Activated CD4-positive, alpha-beta T cell treated with anti-CD3 and anti-CD28 coated beads for 36 hours (primary cell): ENCODE data around the gene PZP. TPM values are rescaled to one million over a fixed set of nuclear protein-coding genes. Genes with fewer than 3 reads are reported as not detected.
"Not testable (repeated sequence)": the region's sequence is repeated elsewhere in the genome, so short reads cannot be mapped to it uniquely, and the experiment has no call there.

Experiments used
- ATAC-seq: fragments of 200-7000 bp; cut with Tn5 transposase; one replicate; pipeline ENCODE4 v1.10.0; 2021; ENCODE audit warnings: mild to moderate bottlenecking, moderate library complexity
- CTCF ChIA-PET: fragments of 350-600 bp; sonication (Branson Sonifier 250); formaldehyde crosslinking; loops from one replicate; lab custom pipeline; 2021; ENCODE audit warnings: antibody characterized with exemption; lab: Charles Lee
- POLR2A ChIA-PET: fragments of 350-600 bp; sonication (Branson Sonifier 250); formaldehyde crosslinking; loops from one replicate; lab custom pipeline; 2021; ENCODE audit warnings: antibody characterized with exemption, inconsistent platforms; lab: Charles Lee
- DNase-seq: peaks from one replicate; pipeline ENCODE4 v3.0.0-alpha.2; 2020
- H3K27ac Mint-ChIP-seq: one replicate; pipeline ENCODE4 v1.8.0; 2021; ENCODE audit warnings: mixed read lengths
- H3K27me3 Mint-ChIP-seq: one replicate; pipeline ENCODE4 v1.8.0; 2021; ENCODE audit warnings: mixed read lengths
- H3K36me3 Mint-ChIP-seq: one replicate; pipeline ENCODE4 v1.8.0; 2021; ENCODE audit warnings: low read depth, mixed read lengths
- H3K4me1 Mint-ChIP-seq: one replicate; pipeline ENCODE4 v1.8.0; 2021; ENCODE audit warnings: mixed read lengths
- H3K4me3 Mint-ChIP-seq: one replicate; pipeline ENCODE4 v1.8.0; 2021; ENCODE audit warnings: mild to moderate bottlenecking, moderate library complexity, mixed read lengths
- H3K9me3 Mint-ChIP-seq: one replicate; pipeline ENCODE4 v1.8.0; 2021; ENCODE audit warnings: low read depth, mixed read lengths
- intact Hi-C, 2 experiments: fragments of 100-400 bp; cut with DNase I in 1 of 2; cut with micrococcal nuclease in 1 of 2; formaldehyde crosslinking; loops; one replicate each; pipeline versions ENCODE4 v1.14.2 to v1.15.1; 2022 to 2024; cut with DNase I, micrococcal nuclease
- total RNA-seq, 2 experiments: library from RNA; stranded (reverse); gene quantifications; one replicate each; pipeline ENCODE4 v1.2.3, GENCODE V29; 2021

PZP gene
- total RNA-seq, 2 experiments from 2014 or later = not detected

DNA sequence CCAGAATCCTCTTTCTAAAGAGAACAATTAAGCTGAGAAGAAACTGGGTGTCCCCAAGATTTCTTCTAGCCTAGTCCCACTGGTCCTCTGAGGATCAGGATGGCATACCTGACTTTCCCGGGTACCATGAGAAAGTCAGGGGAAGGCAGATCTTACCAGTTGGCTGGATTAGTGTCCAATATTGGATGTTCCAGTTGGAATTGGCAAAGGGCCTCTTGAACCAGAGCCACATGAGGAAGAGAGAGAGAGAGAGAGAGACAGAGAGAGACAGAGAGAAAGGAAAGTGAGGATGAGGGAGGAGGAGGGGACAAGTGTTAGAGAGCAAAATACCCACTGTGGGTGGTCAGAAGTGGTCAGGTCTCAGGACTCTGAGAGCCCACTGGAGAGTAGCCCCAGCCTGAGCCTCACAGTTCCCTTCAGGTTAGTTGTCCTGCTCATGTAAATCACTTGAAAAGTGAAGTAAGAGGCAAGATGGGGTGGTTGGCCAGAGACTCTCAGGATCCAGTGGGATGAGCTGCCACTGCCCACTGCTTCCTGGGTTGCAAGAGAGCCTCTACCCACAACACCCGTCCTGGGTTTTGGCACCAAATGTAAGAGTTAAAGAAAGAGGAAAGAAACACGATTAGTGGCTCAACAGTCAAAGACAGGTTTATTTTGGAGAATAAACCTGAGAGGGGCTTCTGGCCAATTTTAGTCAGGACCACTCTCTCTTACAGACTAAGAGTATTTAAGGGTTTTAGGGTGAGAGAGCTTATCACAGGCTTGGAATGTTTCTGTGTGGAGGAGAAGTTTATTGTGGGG, 64.1 kb downstream of the PZP start:
- ChIA-PET CTCF (no interaction called here), POLR2A (no interaction called here)
- H3K27ac Mint-ChIP-seq = no peak overlapping the region
- H3K36me3 Mint-ChIP-seq = peaks cover 7% of the 10 kb centered on the region
- ATAC-seq (no peak), DNase-seq (no peak)
- H3K4me1 Mint-ChIP-seq = peaks cover 12% of the 10 kb centered on the region
- peaks cover 3% of the 10 kb centered on the region for H3K27me3 Mint-ChIP-seq
- intact Hi-C loops = no loop called here
- H3K4me3 Mint-ChIP-seq = no peak overlapping the region
- peaks cover 20% of the 10 kb centered on the region for H3K9me3 Mint-ChIP-seq

DNA sequence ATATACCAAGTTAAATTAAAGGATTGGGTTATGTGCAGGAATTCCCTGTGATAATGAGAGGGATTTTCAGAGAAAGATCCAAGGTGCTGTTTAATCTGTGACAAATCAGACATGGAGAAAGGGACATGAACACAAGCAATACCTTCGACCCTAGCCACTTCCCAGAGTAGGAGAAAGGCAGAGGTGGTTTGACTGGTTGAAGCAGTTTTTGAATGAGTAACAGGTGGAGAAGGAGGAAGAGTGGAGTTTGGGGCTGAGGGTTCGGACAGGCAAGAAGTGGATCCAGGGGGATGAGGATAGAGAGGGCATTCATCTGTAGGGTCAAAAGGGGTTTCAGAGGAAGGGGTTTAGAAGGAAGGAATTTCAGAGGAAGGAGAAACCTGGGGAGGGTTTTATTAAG, 65.1 kb downstream of the PZP start:
- H3K4me1 Mint-ChIP-seq = peaks cover 12% of the 10 kb centered on the region
- H3K27me3 Mint-ChIP-seq = peaks cover 3% of the 10 kb centered on the region
- intact Hi-C loops = no loop called here
- ATAC-seq = no peak
- H3K4me3 Mint-ChIP-seq = no peak overlapping the region
- ChIA-PET CTCF (no interaction called here), POLR2A (no interaction called here)
- peaks cover 20% of the 10 kb centered on the region for H3K9me3 Mint-ChIP-seq
- H3K36me3 Mint-ChIP-seq = peaks cover 7% of the 10 kb centered on the region
- no peak for DNase-seq
- no peak overlapping the region for H3K27ac Mint-ChIP-seq

DNA sequence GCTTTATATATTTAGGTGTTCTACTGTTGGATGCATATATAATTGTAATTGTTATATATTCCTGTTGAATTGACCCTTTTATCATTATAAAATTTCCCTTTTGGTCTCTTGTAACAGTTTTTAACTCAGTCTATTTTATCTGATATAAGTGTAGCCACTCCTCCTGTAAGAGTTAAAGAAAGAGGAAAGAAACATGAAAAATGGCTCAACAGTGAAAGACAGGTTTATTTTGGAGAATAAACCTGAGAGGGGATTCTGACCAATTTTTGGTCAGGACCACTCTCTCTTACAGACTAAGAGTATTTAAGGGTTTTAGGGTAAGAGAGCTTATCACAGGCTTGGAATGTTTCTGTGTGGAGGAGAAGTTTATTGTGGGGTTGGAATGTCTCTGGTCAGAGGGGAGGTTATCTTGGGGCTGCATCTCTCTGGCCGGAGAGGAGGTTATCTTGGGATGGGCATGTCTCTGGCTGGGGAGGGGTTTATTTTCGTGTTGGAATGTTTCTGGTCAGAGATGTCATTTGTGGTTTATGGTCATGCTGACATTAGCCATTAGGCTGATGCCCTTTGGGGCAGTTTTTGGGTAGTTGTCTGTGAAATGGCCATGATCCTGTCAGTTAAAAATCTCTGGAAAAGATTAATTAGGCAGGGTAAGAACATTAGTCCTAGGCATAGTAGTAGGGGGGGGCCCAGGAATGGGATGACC, 68.5 kb downstream of the PZP start:
- H3K27me3 Mint-ChIP-seq, H3K4me3 Mint-ChIP-seq, DNase-seq, POLR2A ChIA-PET, H3K36me3 Mint-ChIP-seq, H3K9me3 Mint-ChIP-seq, CTCF ChIA-PET, H3K4me1 Mint-ChIP-seq, ATAC-seq, intact Hi-C loops, H3K27ac Mint-ChIP-seq: not testable (repeated sequence)

DNA sequence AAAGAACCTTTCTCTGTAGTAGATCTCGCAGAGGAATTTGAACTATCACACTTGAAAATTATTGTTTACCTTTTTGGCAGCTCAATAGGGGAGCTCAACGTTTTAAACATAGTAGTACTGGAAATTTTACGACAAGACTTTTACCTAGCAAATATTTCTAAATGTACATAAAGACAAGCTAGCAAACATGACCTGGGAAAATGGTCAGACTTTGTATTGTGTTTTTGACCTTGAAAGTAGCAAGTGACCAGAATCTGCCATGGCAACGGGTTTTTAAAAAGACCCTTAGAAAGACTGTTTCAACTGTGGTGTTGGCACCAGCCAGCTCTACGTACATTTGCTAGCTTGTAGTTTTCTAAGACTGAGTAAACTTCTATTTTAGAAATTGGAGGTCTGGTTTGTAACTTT, 72.3 kb downstream of the PZP start:
- Mint-ChIP-seq H3K27ac (no peak overlapping the region), H3K27me3 (no peaks in the 10 kb centered on the region), H3K4me1 (no peaks in the 10 kb centered on the region), H3K9me3 (no peaks in the 10 kb centered on the region), H3K36me3 (no peaks in the 10 kb centered on the region), H3K4me3 (no peak overlapping the region)
- ChIA-PET CTCF (interaction anchor here (0.6 to 1.1 kb wide), 4 partner anchors 102 to 591 kb away, joined by 3 read pairs; no protein-coding TSS in a partner anchor), POLR2A (no interaction called here)
- intact Hi-C loops = no loop called here
- ATAC-seq (no peak), DNase-seq (no peak)

DNA sequence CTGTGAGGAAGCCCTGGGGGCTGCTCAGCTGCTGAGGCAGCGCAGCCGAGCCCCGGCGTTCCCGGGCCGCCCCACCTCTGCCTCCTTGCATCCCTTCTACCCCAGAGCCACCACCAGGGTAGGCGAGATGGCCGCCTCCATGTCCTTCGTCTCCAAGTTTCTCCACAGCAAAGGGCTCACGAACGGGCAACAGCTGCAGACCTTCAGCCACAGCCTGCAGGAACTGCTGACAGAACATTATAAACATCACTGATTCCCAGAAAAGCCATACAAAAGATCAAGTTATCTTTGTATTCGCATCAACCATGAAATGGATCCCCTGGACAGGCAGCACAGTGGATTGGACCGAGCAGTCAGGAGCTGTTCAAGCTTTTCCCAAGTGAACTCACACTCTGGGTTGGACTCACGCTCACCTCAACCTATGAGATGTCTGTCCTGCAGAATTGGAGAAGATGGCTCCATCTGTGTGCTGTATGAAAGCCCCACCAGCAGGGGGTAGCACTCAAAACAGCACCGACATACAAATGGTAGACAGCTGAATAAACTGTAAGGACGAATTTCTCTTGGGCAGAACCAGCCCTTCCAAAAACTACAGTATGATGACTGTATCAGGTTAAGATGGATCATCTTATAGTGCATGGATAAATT, 73.1 kb downstream of the PZP start:
- H3K4me3 Mint-ChIP-seq = no peak overlapping the region
- H3K36me3 Mint-ChIP-seq = no peaks in the 10 kb centered on the region
- H3K4me1 Mint-ChIP-seq = no peaks in the 10 kb centered on the region
- H3K27ac Mint-ChIP-seq = no peak overlapping the region
- no peaks in the 10 kb centered on the region for H3K9me3 Mint-ChIP-seq
- ChIA-PET POLR2A (no interaction called here), CTCF (interaction anchor here (0.8 to 1.1 kb wide), 3 partner anchors 103 to 591 kb away, joined by 3 read pairs; no protein-coding TSS in a partner anchor)
- intact Hi-C loops = no loop called here
- no peaks in the 10 kb centered on the region for H3K27me3 Mint-ChIP-seq
- DNase-seq = peak; percentile 41
- no peak for ATAC-seq

DNA sequence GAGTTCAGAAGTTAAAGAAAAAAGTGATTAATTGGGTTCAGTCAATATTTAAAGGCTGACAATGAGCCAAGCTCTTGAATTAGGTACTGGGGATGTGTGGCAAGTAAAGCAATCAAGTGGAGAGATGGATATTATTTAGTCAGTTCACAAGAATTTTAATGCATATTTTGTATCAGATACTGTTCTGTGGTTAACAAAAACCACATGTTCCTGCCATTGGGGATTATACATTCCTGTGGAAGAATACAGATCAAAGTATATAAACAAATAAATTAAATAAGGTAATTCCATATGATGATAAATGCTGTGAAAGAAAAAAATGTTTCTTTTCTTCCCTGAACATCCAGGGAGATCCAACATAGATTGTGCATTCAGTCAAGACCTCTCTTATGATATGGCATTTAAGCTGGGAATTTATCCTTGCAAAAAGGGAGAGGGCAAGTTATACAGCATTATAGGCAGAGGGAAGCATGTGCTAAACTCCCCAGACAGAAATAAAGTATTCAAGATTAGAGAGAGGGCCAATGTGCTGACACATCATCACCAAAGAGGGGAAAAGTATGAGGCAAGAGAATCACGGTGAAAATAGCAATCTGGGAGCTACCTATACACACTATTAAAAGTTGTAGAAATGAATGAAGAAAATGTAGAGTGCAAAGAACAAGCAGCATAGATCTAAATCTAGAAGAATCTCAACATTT, 74.8 kb downstream of the PZP start:
- DNase-seq (no peak), ATAC-seq (no peak)
- H3K4me3 Mint-ChIP-seq = no peak overlapping the region
- no peak overlapping the region for H3K27ac Mint-ChIP-seq
- POLR2A ChIA-PET = no interaction called here
- H3K27me3 Mint-ChIP-seq = no peaks in the 10 kb centered on the region
- H3K36me3 Mint-ChIP-seq = peaks cover 5% of the 10 kb centered on the region
- CTCF ChIA-PET = no interaction called here
- peaks cover 2% of the 10 kb centered on the region for H3K9me3 Mint-ChIP-seq
- H3K4me1 Mint-ChIP-seq = no peaks in the 10 kb centered on the region
- intact Hi-C loops = no loop called here

DNA sequence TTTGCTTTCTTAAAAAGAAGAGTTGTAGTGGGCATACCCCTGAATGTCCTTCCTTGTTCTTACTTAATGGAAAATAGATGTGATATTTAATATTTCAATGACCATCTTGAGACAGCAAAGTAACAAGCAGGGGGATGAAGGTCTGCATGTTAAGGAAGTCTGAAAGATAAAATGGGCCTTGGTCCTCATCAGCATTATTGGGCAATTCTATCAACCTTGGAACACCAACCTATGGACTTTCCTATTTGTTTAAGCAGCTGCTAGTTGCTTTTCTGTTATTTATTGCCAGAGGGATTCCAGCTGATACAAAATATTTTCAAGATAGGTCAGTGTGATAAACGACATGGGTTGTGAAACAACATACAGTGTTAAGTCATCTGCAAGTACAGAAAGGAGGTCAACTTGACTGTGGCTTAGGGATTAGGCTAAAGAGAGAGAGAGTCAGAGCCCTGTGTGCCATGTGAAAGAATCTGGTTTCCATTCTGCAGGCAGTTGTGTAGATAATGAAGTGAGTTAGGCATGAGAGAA, 76.1 kb downstream of the PZP start:
- intact Hi-C loops = no loop called here
- ChIA-PET CTCF (no interaction called here), POLR2A (no interaction called here)
- ATAC-seq (no peak), DNase-seq (no peak)
- peaks cover 5% of the 10 kb centered on the region for H3K36me3 Mint-ChIP-seq
- no peak overlapping the region for H3K4me3 Mint-ChIP-seq
- no peak overlapping the region for H3K27ac Mint-ChIP-seq
- peaks cover 2% of the 10 kb centered on the region for H3K9me3 Mint-ChIP-seq
- H3K4me1 Mint-ChIP-seq = no peaks in the 10 kb centered on the region
- H3K27me3 Mint-ChIP-seq = no peaks in the 10 kb centered on the region

DNA sequence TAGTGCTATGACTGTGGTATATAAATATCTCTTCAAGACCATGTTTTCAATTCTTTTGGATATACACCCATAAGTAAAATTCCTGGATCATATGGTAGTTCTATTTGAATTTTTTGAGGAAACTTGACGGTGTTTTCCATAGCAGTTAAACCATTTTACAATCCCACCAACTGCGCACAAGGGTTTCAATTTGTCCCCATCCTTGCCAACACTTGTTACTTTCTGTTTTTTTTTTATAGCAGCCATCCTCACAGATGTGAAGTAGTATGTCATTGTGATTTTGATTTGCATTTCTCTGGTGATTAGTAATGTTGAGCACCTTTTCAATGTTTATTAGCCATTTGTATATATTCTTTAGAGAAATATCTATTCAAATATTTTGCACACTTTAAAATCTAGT, 78.0 kb downstream of the PZP start:
- Mint-ChIP-seq H3K27me3 (no peaks in the 10 kb centered on the region), H3K36me3 (peaks cover 5% of the 10 kb centered on the region), H3K9me3 (peaks cover 2% of the 10 kb centered on the region), H3K27ac (no peak overlapping the region), H3K4me3 (no peak overlapping the region), H3K4me1 (no peaks in the 10 kb centered on the region)
- POLR2A ChIA-PET = no interaction called here
- intact Hi-C loops = no loop called here
- ATAC-seq = no peak
- CTCF ChIA-PET = no interaction called here
- DNase-seq = no peak

DNA sequence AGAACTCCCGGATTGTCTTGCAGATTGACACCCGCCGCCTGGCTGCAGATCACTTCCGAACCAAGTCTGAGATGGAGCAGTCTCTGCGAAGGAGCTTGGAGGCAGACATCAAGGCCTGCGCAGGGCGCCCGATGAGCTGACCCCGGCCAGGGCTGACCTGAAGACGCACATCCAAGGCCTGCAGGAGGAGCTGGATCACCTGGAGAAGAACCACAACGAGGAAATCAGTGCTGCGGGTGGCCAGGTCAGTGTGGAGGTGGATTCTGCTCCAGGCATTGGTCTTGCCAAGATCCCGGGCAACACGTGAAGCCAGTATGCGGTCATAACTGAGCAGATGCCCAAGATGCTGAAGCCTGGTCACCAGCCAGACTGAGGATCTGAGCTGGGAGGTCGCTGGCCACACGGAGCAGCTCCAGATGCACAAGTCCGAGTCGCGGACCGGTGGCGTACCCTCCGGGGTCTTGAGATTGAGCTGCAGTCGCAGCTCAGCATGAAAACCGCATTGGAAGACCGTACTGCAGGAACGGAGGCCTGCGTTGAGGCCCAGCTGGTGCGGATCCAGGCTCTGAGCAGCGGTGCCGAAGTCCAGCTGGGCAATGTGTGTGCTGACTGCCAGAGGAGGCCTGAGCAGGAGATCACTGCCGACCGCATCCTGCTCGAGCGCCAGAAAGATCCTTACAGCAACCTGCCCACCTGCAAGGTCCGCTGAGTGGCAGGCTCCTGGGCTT, 80.1 kb downstream of the PZP start:
- H3K4me1 Mint-ChIP-seq = no peaks in the 10 kb centered on the region
- no peak for ATAC-seq
- intact Hi-C loops = no loop called here
- DNase-seq = no peak
- no peak overlapping the region for H3K4me3 Mint-ChIP-seq
- no peak overlapping the region for H3K27ac Mint-ChIP-seq
- H3K9me3 Mint-ChIP-seq = peaks cover 2% of the 10 kb centered on the region
- POLR2A ChIA-PET = no interaction called here
- CTCF ChIA-PET = interaction anchor here (0.8 to 1.6 kb wide), 2 partner anchors 11 to 15 kb away, joined by 3 to 4 read pairs; no protein-coding TSS in a partner anchor
- H3K27me3 Mint-ChIP-seq = no peaks in the 10 kb centered on the region
- peaks cover 5% of the 10 kb centered on the region for H3K36me3 Mint-ChIP-seq

DNA sequence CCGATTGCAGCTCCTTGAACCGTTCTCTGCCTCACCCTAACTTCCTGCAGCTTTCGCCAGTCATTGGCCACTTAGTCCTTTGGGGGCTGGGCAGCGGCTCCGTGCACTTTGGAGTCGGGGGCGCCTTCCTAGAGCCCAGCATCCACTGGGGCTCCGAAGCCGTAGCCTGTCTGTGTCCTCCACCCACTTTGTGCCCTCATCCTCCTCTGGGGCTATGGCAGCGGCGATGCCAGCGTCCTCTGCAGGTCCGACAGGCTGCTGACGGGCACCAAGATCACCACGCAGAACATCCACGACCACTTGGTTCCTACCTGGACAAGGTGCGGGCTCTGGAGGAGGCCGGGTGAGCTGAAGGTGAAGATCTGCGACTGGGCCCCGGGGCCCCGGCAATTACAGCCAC, 80.7 kb downstream of the PZP start:
- Mint-ChIP-seq H3K27ac (no peak overlapping the region), H3K4me3 (no peak overlapping the region), H3K9me3 (peaks cover 2% of the 10 kb centered on the region), H3K27me3 (no peaks in the 10 kb centered on the region), H3K36me3 (peaks cover 5% of the 10 kb centered on the region), H3K4me1 (no peaks in the 10 kb centered on the region)
- ChIA-PET POLR2A (no interaction called here), CTCF (interaction anchor here (0.7 to 1.6 kb wide), 3 partner anchors 10 to 74 kb away, joined by 3 to 4 read pairs (median 3); no protein-coding TSS in a partner anchor)
- no peak for ATAC-seq
- intact Hi-C loops = no loop called here
- no peak for DNase-seq
